Fibroblast of lung (primary cell): ENCODE results near the gene RNF38.

Experiments used
- EZH2 ChIP-seq: IDR thresholded peaks from 2 replicates; pipeline ENCODE4 v1.5.1; 2012; ENCODE audit warnings: low read length, control low read depth, mild to moderate bottlenecking; ENCODE audit errors: missing control alignments
- TF ChIP-seq, protein P1 (sequence below), 2 donors: IDR thresholded peaks in 1 of 2; conservative IDR thresholded peaks in 1 of 2; 1 replicate in 1 of 2; 2 replicates in 1 of 2; pipeline ENCODE4 v1.5.1; 2011 to 2012; ENCODE audit warnings: low read length in 2 of 2, control low read depth in 1 of 2, inconsistent platforms in 1 of 2, low read depth in 1 of 2, mild to moderate bottlenecking in 1 of 2

DNA sequence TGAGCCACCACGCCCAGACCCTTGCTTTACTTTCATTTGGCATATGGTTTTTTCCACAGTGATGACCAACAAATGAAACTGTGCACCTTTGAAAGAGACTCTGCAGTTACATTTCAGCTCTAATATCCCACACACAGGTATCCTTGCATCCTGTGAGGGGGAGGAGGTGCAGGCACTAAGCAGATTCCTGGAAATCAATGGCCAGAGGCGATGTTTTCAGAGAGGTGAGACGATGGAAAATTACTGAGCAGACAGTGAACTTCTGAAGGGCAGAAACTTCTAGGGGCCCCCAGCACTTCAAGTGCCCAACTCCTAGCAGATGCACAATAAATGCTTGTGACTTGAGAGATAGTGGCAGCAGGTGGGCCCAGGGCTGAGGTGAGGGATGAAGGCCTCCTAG is 112.0 kb downstream of the RNF38 start:
- TF ChIP-seq, protein P1, sequence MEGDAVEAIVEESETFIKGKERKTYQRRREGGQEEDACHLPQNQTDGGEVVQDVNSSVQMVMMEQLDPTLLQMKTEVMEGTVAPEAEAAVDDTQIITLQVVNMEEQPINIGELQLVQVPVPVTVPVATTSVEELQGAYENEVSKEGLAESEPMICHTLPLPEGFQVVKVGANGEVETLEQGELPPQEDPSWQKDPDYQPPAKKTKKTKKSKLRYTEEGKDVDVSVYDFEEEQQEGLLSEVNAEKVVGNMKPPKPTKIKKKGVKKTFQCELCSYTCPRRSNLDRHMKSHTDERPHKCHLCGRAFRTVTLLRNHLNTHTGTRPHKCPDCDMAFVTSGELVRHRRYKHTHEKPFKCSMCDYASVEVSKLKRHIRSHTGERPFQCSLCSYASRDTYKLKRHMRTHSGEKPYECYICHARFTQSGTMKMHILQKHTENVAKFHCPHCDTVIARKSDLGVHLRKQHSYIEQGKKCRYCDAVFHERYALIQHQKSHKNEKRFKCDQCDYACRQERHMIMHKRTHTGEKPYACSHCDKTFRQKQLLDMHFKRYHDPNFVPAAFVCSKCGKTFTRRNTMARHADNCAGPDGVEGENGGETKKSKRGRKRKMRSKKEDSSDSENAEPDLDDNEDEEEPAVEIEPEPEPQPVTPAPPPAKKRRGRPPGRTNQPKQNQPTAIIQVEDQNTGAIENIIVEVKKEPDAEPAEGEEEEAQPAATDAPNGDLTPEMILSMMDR (conservative IDR thresholded peaks at IDR 0.05 in 1 of 2, IDR thresholded peaks at IDR 0.05 in 1 of 2; ENCODE audit: low read depth in 1 of 2, low read length in 2 of 2), result no peak
- TF ChIP-seq EZH2, result no peak
